Astrocyte (in vitro differentiated cells and primary cell): ENCODE measurements around the gene SPON1. TPM values are rescaled to one million over a fixed set of nuclear protein-coding genes. Genes with fewer than 3 reads are reported as not detected.

ENCODE experiments used
- DNase-seq: peaks from one replicate; pipeline ENCODE4 v3.0.0-alpha.2; 2010; ENCODE audit warnings: low read depth
- FAIRE-seq: peaks from 2 replicates; lab custom pipeline; 2011; peaks lifted over from hg19 to GRCh38; lab: Jason Lieb, UNC
- H2AFZ ChIP-seq: 2 replicates; pipeline ENCODE4 v1.6.0; 2012; ENCODE audit warnings: low read depth, low read length, inconsistent platforms
- H3K27ac ChIP-seq: 2 replicates; pipeline ENCODE4 v1.5.1; 2011; ENCODE audit warnings: low read depth, low read length, inconsistent platforms
- H3K27me3 ChIP-seq: 2 replicates; pipeline ENCODE4 v1.6.0; 2011; ENCODE audit warnings: low read length, inconsistent platforms; ENCODE audit not compliant: insufficient read depth
- H3K36me3 ChIP-seq: 2 replicates; pipeline ENCODE4 v1.5.1; 2011; ENCODE audit warnings: low read length, inconsistent platforms; ENCODE audit not compliant: insufficient read depth
- H3K4me1 ChIP-seq: 2 replicates; pipeline ENCODE4 v1.5.1; 2011; ENCODE audit warnings: low read length, inconsistent platforms; ENCODE audit not compliant: insufficient read depth
- H3K4me2 ChIP-seq: 2 replicates; pipeline ENCODE4 v1.6.0; 2012; ENCODE audit warnings: low read length, inconsistent platforms
- H3K4me3 ChIP-seq: 2 replicates; pipeline ENCODE4 v1.5.1; 2011; ENCODE audit warnings: low read depth, mild to moderate bottlenecking, low read length, inconsistent platforms; ENCODE audit not compliant: insufficient read depth
- H3K79me2 ChIP-seq: 2 replicates; pipeline ENCODE4 v1.6.0; 2012; ENCODE audit warnings: mild to moderate bottlenecking, low read length, inconsistent platforms; ENCODE audit not compliant: insufficient read depth
- H3K9ac ChIP-seq: 2 replicates; pipeline ENCODE4 v1.6.0; 2012; ENCODE audit warnings: mild to moderate bottlenecking, low read length, inconsistent platforms
- H3K9me3 ChIP-seq: 2 replicates; pipeline ENCODE4 v1.5.1; 2012; ENCODE audit warnings: low read depth, mild to moderate bottlenecking, low read length, inconsistent platforms; ENCODE audit not compliant: insufficient read depth
- H4K20me1 ChIP-seq: 2 replicates; pipeline ENCODE4 v1.6.0; 2012; ENCODE audit warnings: low read length, inconsistent platforms; ENCODE audit not compliant: insufficient read depth
- H3K27ac Mint-ChIP-seq: one replicate; pipeline ENCODE4 v1.8.0; 2021; ENCODE audit warnings: mild to moderate bottlenecking, mixed read lengths; ENCODE audit not compliant: unreplicated experiment
- H3K27me3 Mint-ChIP-seq: one replicate; pipeline ENCODE4 v1.8.0; 2021; ENCODE audit warnings: low read depth, mixed read lengths; ENCODE audit not compliant: unreplicated experiment
- H3K36me3 Mint-ChIP-seq: one replicate; pipeline ENCODE4 v1.8.0; 2021; ENCODE audit warnings: low read depth, mixed read lengths; ENCODE audit not compliant: unreplicated experiment
- H3K4me1 Mint-ChIP-seq: one replicate; pipeline ENCODE4 v1.8.0; 2021; ENCODE audit warnings: low read depth, mixed read lengths; ENCODE audit not compliant: unreplicated experiment
- H3K4me3 Mint-ChIP-seq: one replicate; pipeline ENCODE4 v1.8.0; 2021; ENCODE audit warnings: mild to moderate bottlenecking, moderate library complexity, mixed read lengths; ENCODE audit not compliant: unreplicated experiment
- H3K9me3 Mint-ChIP-seq: one replicate; pipeline ENCODE4 v1.8.0; 2021; ENCODE audit warnings: mild to moderate bottlenecking, mixed read lengths; ENCODE audit not compliant: unreplicated experiment
- CTCF ChIP-seq: IDR thresholded peaks from 2 replicates; pipeline ENCODE4 v1.5.1; 2011; ENCODE audit warnings: low read depth, mild to moderate bottlenecking, inconsistent platforms, low read length, moderate library complexity; ENCODE audit not compliant: insufficient read depth
- EZH2 ChIP-seq: IDR thresholded peaks from 2 replicates; pipeline ENCODE4 v1.6.1; 2012; ENCODE audit warnings: mild to moderate bottlenecking, low read length, inconsistent platforms; ENCODE audit not compliant: insufficient read depth
- total RNA-seq: library from RNA; stranded (reverse); gene quantifications from 2 replicates; pipeline ENCODE4 v1.2.1, GENCODE V29; 2021

SPON1 gene
- total RNA-seq, 1 donor from 2014 or later, result 2.0 TPM

GRCh38 chr11:14096606-14097005 lies 134.1 kb downstream of the SPON1 start:
- no peak overlapping the region for H3K4me2 ChIP-seq
- H3K36me3 ChIP-seq, result no peaks in the 10 kb centered on the region
- H3K9ac ChIP-seq, result no peak overlapping the region
- no peaks in the 10 kb centered on the region for H3K4me1 Mint-ChIP-seq
- H3K9me3 ChIP-seq, result no peaks in the 10 kb centered on the region
- DNase-seq, result no peak
- FAIRE-seq, result no peak
- H3K79me2 ChIP-seq, result no peaks in the 10 kb centered on the region
- no peak overlapping the region for H3K4me3 Mint-ChIP-seq
- no peaks in the 10 kb centered on the region for H3K36me3 Mint-ChIP-seq
- TF ChIP-seq EZH2, result no peak
- no peak for TF ChIP-seq CTCF
- H4K20me1 ChIP-seq, result no peaks in the 10 kb centered on the region
- H3K27ac Mint-ChIP-seq, result no peak overlapping the region
- no peaks in the 10 kb centered on the region for H3K4me1 ChIP-seq
- no peak overlapping the region for H3K27ac ChIP-seq
- H3K27me3 Mint-ChIP-seq, result peaks cover 15% of the 10 kb centered on the region
- no peak overlapping the region for H3K4me3 ChIP-seq
- no peaks in the 10 kb centered on the region for H3K9me3 Mint-ChIP-seq
- H3K27me3 ChIP-seq, result no peaks in the 10 kb centered on the region
- no peak overlapping the region for H2AFZ ChIP-seq

DNA sequence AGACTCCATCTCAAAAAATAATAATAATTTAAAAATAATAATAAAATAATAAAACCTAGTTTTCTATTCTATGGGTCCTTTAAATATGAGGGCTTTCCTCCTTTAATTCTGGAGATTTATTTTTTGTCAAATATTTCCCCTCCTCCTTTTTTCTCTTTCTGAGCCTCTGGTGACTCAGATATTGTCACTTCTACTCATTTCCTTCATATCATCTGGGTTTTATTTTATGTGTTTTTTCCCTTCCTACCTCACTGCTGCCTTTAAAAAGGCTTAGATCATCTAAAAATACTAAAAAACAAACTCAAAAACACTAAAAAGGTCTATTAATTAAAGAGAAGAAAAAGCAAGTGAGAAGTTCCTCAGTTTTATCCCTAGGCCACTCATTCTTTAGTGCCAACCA lies 138.9 kb downstream of the SPON1 start:
- H3K4me1 Mint-ChIP-seq, result no peaks in the 10 kb centered on the region
- Histone ChIP-seq H3K27me3 (no peaks in the 10 kb centered on the region), H2AFZ (no peak overlapping the region), H3K36me3 (no peaks in the 10 kb centered on the region), H3K27ac (no peak overlapping the region), H3K4me1 (no peaks in the 10 kb centered on the region), H4K20me1 (no peaks in the 10 kb centered on the region), H3K79me2 (no peaks in the 10 kb centered on the region), H3K4me2 (no peak overlapping the region), H3K9me3 (no peaks in the 10 kb centered on the region), H3K9ac (no peak overlapping the region), H3K4me3 (no peak overlapping the region)
- FAIRE-seq, result no peak
- H3K27ac Mint-ChIP-seq, result no peak overlapping the region
- no peaks in the 10 kb centered on the region for H3K9me3 Mint-ChIP-seq
- no peak overlapping the region for H3K4me3 Mint-ChIP-seq
- DNase-seq, result no peak
- peaks cover 4% of the 10 kb centered on the region for H3K27me3 Mint-ChIP-seq
- no peak for TF ChIP-seq EZH2
- no peak for TF ChIP-seq CTCF
- no peaks in the 10 kb centered on the region for H3K36me3 Mint-ChIP-seq

- H3K4me2 ChIP-seq, result no peak overlapping the region
- no peak for FAIRE-seq
Observed at GRCh38 chr11:14102766-14103165, 140.2 kb downstream of the SPON1 start.

More at GRCh38 chr11:14102766-14103165, 140.2 kb downstream of the SPON1 start:
- Histone ChIP-seq H3K9me3 (no peaks in the 10 kb centered on the region), H3K4me1 (no peaks in the 10 kb centered on the region), H3K79me2 (no peaks in the 10 kb centered on the region), H2AFZ (no peak overlapping the region), H3K9ac (no peak overlapping the region), H3K27me3 (no peaks in the 10 kb centered on the region), H3K36me3 (no peaks in the 10 kb centered on the region), H3K4me3 (no peak overlapping the region), H3K27ac (no peak overlapping the region), H4K20me1 (no peaks in the 10 kb centered on the region)
- DNase-seq, result no peak
- Mint-ChIP-seq H3K27me3 (no peaks in the 10 kb centered on the region), H3K27ac (no peak overlapping the region), H3K4me3 (no peak overlapping the region), H3K4me1 (no peaks in the 10 kb centered on the region), H3K36me3 (no peaks in the 10 kb centered on the region), H3K9me3 (no peaks in the 10 kb centered on the region)
- TF ChIP-seq EZH2 (no peak), CTCF (no peak)
